Caco-2 (cell line): Measurements from ENCODE around the gene AFTPH. TPM values are rescaled to one million over a fixed set of nuclear protein-coding genes. Genes with fewer than 3 reads are reported as not detected.

ENCODE experiments used
- BruUV-seq: library from RNA; stranded (reverse); fragments of 400-500 nt; replicated peaks from 2 replicates; lab custom pipeline; 2021; lab: Mats Ljungman, UMichigan
- CTCF ChIA-PET: fragments of 300-600 bp; sonication (Branson Sonifier 250); formaldehyde crosslinking; loops from one replicate; lab custom pipeline; 2022; ENCODE audit warnings: antibody characterized with exemption; lab: Charles Lee
- POLR2A ChIA-PET: fragments of 300-600 bp; sonication (Branson Sonifier 250); formaldehyde crosslinking; loops from one replicate; lab custom pipeline; 2022; ENCODE audit warnings: antibody characterized with exemption; lab: Charles Lee
- DNase-seq, 2 experiments: peaks; one replicate each; pipeline versions ENCODE4 v3.0.0 to v3.0.0-alpha.2; 2020 to 2022
- H3K27me3 ChIP-seq: replicated peaks from 2 replicates; pipeline ENCODE4 v1.6.0; 2011; ENCODE audit warnings: low read length; ENCODE audit not compliant: control insufficient read depth, insufficient read depth
- H3K36me3 ChIP-seq: 2 replicates; pipeline ENCODE4 v1.5.1; 2011; ENCODE audit warnings: low read length; ENCODE audit not compliant: control insufficient read depth, insufficient read depth
- H3K4me1 ChIP-seq: fragments of 250-450 bp; sonication (Bioruptor Pico); 2 replicates; pipeline ENCODE4 v1.5.1; 2020; ENCODE audit warnings: mild to moderate bottlenecking
- H3K4me3 ChIP-seq: 2 replicates; pipeline ENCODE4 v1.5.1; 2011; ENCODE audit warnings: low read depth, mild to moderate bottlenecking, control low read depth, low read length
- H3K9me3 ChIP-seq: fragments of 250-450 bp; sonication (Bioruptor Pico); 2 replicates; pipeline ENCODE4 v1.5.1; 2020; ENCODE audit warnings: mild to moderate bottlenecking, moderate library complexity
- H3K27ac Mint-ChIP-seq: one replicate; pipeline ENCODE4 v1.8.0; 2022; ENCODE audit warnings: mixed read lengths; ENCODE audit not compliant: unreplicated experiment
- H3K27me3 Mint-ChIP-seq: one replicate; pipeline ENCODE4 v1.8.0; 2022; ENCODE audit warnings: mixed read lengths; ENCODE audit not compliant: insufficient read depth, unreplicated experiment
- H3K36me3 Mint-ChIP-seq: one replicate; pipeline ENCODE4 v1.8.0; 2022; ENCODE audit warnings: mild to moderate bottlenecking, mixed read lengths; ENCODE audit not compliant: insufficient read depth, unreplicated experiment
- H3K4me1 Mint-ChIP-seq: one replicate; pipeline ENCODE4 v1.8.0; 2022; ENCODE audit warnings: low read depth, mixed read lengths; ENCODE audit not compliant: unreplicated experiment
- H3K4me3 Mint-ChIP-seq: one replicate; pipeline ENCODE4 v1.8.0; 2022; ENCODE audit warnings: mild to moderate bottlenecking, moderate library complexity, mixed read lengths; ENCODE audit not compliant: unreplicated experiment
- H3K9me3 Mint-ChIP-seq: one replicate; pipeline ENCODE4 v1.8.0; 2022; ENCODE audit warnings: mixed read lengths; ENCODE audit not compliant: unreplicated experiment
- intact Hi-C: fragments of 100-400 bp; cut with micrococcal nuclease; formaldehyde crosslinking; loops from one replicate; pipeline ENCODE4 v1.10.0; 2022; ENCODE audit not compliant: unreplicated experiment
- total RNA-seq: library from RNA; stranded (reverse); gene quantifications from 2 replicates; pipeline ENCODE4 v1.2.3, GENCODE V29; 2022
- TF ChIP-seq, protein P1 (sequence below), 2 experiments: fragments of 200-600 bp in 1 of 2; IDR thresholded peaks; 1 replicate in 1 of 2; 2 replicates in 1 of 2; pipeline versions ENCODE4 v1.5.1 to v1.8.0; 2011 to 2022; ENCODE audit warnings: antibody characterized with exemption in 1 of 2, control low read depth in 1 of 2, inconsistent platforms in 1 of 2, low read depth in 1 of 2, low read length in 1 of 2, mild to moderate bottlenecking in 1 of 2, moderate library complexity in 1 of 2; ENCODE audit not compliant: insufficient read depth in 1 of 2, severe bottlenecking in 1 of 2, unreplicated experiment in 1 of 2

AFTPH gene
- total RNA-seq, 1 experiment from 2014 or later, result 30.1 TPM

DNA sequence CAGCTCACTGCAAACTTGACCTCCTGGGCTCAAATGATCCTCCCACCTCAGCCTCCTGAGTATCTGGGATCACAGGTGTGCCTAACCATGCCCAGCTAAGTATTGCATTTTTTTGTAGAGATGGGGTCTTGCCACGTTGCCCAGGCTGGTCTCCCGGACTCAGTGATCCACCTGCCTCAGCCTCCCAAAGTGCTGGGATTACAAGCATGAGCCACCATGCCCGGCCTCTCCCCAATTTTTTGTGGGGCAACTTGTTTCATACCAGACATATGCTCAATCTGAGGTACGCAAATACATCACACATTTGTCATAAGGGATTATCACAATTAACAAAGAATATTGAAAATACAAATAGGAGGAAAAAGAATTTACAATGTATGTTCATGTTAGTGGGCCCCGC is 42.5 kb upstream of the AFTPH start:
- no TSS peak for BruUV-seq
- no peak overlapping the region for H3K27ac Mint-ChIP-seq
- no peaks in the 10 kb centered on the region for H3K36me3 Mint-ChIP-seq
- H3K36me3 ChIP-seq, result no peaks in the 10 kb centered on the region
- TF ChIP-seq, protein P1, sequence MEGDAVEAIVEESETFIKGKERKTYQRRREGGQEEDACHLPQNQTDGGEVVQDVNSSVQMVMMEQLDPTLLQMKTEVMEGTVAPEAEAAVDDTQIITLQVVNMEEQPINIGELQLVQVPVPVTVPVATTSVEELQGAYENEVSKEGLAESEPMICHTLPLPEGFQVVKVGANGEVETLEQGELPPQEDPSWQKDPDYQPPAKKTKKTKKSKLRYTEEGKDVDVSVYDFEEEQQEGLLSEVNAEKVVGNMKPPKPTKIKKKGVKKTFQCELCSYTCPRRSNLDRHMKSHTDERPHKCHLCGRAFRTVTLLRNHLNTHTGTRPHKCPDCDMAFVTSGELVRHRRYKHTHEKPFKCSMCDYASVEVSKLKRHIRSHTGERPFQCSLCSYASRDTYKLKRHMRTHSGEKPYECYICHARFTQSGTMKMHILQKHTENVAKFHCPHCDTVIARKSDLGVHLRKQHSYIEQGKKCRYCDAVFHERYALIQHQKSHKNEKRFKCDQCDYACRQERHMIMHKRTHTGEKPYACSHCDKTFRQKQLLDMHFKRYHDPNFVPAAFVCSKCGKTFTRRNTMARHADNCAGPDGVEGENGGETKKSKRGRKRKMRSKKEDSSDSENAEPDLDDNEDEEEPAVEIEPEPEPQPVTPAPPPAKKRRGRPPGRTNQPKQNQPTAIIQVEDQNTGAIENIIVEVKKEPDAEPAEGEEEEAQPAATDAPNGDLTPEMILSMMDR (IDR thresholded peaks at IDR 0.05; ENCODE audit: insufficient read depth in 1 of 2, low read depth in 1 of 2, low read length in 1 of 2, severe bottlenecking in 1 of 2, unreplicated experiment in 1 of 2), result no peak
- CTCF ChIA-PET, result interaction anchor here (0.6 kb wide), 1 partner anchor 12 kb away, joined by 3 read pairs; no protein-coding TSS in a partner anchor
- H3K9me3 ChIP-seq, result no peaks in the 10 kb centered on the region
- H3K4me3 ChIP-seq, result no peak overlapping the region
- 0 out of 2 replicates have a peak, but pooled peaks cover 7% of the 10 kb centered on the region for H3K4me1 ChIP-seq
- no peak for DNase-seq
- H3K27me3 Mint-ChIP-seq, result no peaks in the 10 kb centered on the region
- no peaks in the 10 kb centered on the region for H3K27me3 ChIP-seq
- peaks cover 20% of the 10 kb centered on the region for H3K4me1 Mint-ChIP-seq
- intact Hi-C loops, result no loop called here
- POLR2A ChIA-PET, result no interaction called here
- no peak overlapping the region for H3K4me3 Mint-ChIP-seq
- H3K9me3 Mint-ChIP-seq, result no peaks in the 10 kb centered on the region

DNA sequence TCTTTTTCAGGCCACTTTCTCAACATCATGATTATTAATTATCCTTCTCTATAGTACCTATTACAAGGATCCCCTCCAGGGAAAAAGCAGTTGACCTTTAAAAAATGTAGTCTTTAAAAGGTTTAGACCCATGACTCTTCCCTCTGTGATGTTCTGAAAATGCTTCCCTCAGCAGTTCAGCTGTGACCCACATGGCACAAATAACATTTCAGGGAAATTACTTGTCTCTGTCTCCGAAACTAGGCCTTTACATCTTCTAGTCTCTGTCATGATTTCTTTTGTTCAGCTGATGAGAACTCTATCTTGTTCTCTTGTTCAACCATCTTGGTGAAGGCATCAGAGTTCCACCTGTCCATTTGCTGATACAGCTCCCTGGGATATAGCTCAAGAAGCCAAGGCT is 41.9 kb upstream of the AFTPH start:
- peaks cover 20% of the 10 kb centered on the region for H3K4me1 Mint-ChIP-seq
- 0 out of 2 replicates have a peak, but pooled peaks cover 7% of the 10 kb centered on the region for H3K4me1 ChIP-seq
- ChIA-PET POLR2A (no interaction called here), CTCF (interaction anchor here (0.6 kb wide), 1 partner anchor 11 kb away, joined by 3 read pairs; no protein-coding TSS in a partner anchor)
- DNase-seq, result no peak
- no peak overlapping the region for H3K4me3 Mint-ChIP-seq
- no peaks in the 10 kb centered on the region for H3K27me3 ChIP-seq
- H3K36me3 ChIP-seq, result no peaks in the 10 kb centered on the region
- H3K36me3 Mint-ChIP-seq, result no peaks in the 10 kb centered on the region
- no peaks in the 10 kb centered on the region for H3K9me3 Mint-ChIP-seq
- no peaks in the 10 kb centered on the region for H3K9me3 ChIP-seq
- no TSS peak for BruUV-seq
- TF ChIP-seq, protein P1 (IDR thresholded peaks at IDR 0.05; ENCODE audit: insufficient read depth in 1 of 2, low read depth in 1 of 2, low read length in 1 of 2, severe bottlenecking in 1 of 2, unreplicated experiment in 1 of 2), result no peak
- intact Hi-C loops, result no loop called here
- H3K27ac Mint-ChIP-seq, result no peak overlapping the region
- no peaks in the 10 kb centered on the region for H3K27me3 Mint-ChIP-seq
- no peak overlapping the region for H3K4me3 ChIP-seq

DNA sequence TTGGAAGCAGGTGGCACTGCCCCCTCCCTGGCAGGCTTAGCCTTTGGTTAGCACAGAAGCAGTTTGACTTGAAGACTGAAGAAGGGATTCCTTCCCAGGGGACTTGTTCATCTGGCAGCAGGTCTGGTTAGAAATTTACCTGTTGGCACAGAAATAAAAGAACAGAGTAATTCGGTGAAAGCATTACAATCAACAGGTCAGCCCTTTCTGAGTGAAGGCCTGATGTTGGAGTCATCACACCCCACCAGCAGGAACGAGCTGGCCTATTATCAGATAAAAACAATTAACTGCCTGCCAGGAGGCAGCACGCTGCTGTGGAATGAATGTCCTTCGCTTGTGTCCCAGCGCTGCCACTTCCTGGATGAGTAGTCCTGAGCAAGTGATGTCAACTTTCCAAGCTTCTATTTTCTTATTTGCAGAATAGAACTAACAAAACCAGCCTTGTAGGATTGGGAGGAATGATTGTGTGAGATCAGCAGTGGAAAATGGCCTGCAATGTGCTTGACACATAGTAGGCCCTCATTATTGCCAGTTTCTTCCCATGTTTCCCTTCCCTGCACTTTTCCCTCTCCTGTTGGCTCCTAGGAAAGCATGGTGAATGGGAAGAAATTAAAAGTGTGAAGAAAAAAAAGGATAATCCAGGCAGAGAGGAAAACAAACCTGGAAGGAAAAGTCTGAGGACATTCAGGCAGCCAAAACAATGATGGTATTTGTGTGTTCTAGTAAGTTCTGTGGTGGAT is 41.2 kb upstream of the AFTPH start:
- H3K36me3 Mint-ChIP-seq, result no peaks in the 10 kb centered on the region
- no peak for DNase-seq
- H3K27ac Mint-ChIP-seq, result no peak overlapping the region
- H3K9me3 Mint-ChIP-seq, result no peaks in the 10 kb centered on the region
- H3K9me3 ChIP-seq, result no peaks in the 10 kb centered on the region
- H3K27me3 ChIP-seq, result no peaks in the 10 kb centered on the region
- no peak overlapping the region for H3K4me3 Mint-ChIP-seq
- H3K36me3 ChIP-seq, result no peaks in the 10 kb centered on the region
- 0 out of 2 replicates have a peak, but pooled peaks cover 7% of the 10 kb centered on the region for H3K4me1 ChIP-seq
- ChIA-PET CTCF (no interaction called here), POLR2A (interaction anchor here (0.9 kb wide), 1 partner anchor 171 kb away, joined by 3 read pairs; the partner anchor contains the start of gene SERTAD2)
- intact Hi-C loops, result no loop called here
- no peaks in the 10 kb centered on the region for H3K27me3 Mint-ChIP-seq
- peaks cover 20% of the 10 kb centered on the region for H3K4me1 Mint-ChIP-seq
- BruUV-seq, result no TSS peak
- TF ChIP-seq, protein P1 (IDR thresholded peaks at IDR 0.05; ENCODE audit: insufficient read depth in 1 of 2, low read depth in 1 of 2, low read length in 1 of 2, severe bottlenecking in 1 of 2, unreplicated experiment in 1 of 2), result no peak
- H3K4me3 ChIP-seq, result no peak overlapping the region
